GM23338 (cell line): ENCODE results near the gene ASAP2.

Source experiments
- CREB1 ChIP-seq: fragments of 250-450 bp; sonication (Bioruptor Pico); IDR thresholded peaks from 2 replicates; pipeline ENCODE4 v1.5.0; 2020; ENCODE audit warnings: low read depth, mild to moderate bottlenecking, moderate library complexity
- EZH2 ChIP-seq: fragments of 200-600 bp; sonication (generic); IDR thresholded peaks from one replicate; pipeline ENCODE4 v1.8.0; 2017; ENCODE audit warnings: antibody characterized with exemption, mild to moderate bottlenecking, low read depth; ENCODE audit not compliant: unreplicated experiment
- POLR2AphosphoS5 ChIP-seq: IDR thresholded peaks from 2 replicates; pipeline ENCODE4 v1.6.1; 2016; ENCODE audit warnings: antibody characterized with exemption, low read depth
- REST ChIP-seq: IDR thresholded peaks from one replicate; pipeline ENCODE4 v1.6.1; 2018; ENCODE audit warnings: antibody characterized with exemption; ENCODE audit not compliant: unreplicated experiment
- TF ChIP-seq, protein P1 (sequence below), 2 experiments: fragments of 200-600 bp in 1 of 2; sonication (generic) in 1 of 2; conservative IDR thresholded peaks; 2 replicates each; pipeline versions ENCODE4 v1.5.1 to v1.6.1; 2016 to 2017; ENCODE audit warnings: antibody characterized with exemption in 2 of 2, low read depth in 2 of 2, mild to moderate bottlenecking in 2 of 2, moderate library complexity in 1 of 2

GRCh38 chr2:9249020-9249800, 42.6 kb downstream of the ASAP2 start:
- TF ChIP-seq, protein P1, sequence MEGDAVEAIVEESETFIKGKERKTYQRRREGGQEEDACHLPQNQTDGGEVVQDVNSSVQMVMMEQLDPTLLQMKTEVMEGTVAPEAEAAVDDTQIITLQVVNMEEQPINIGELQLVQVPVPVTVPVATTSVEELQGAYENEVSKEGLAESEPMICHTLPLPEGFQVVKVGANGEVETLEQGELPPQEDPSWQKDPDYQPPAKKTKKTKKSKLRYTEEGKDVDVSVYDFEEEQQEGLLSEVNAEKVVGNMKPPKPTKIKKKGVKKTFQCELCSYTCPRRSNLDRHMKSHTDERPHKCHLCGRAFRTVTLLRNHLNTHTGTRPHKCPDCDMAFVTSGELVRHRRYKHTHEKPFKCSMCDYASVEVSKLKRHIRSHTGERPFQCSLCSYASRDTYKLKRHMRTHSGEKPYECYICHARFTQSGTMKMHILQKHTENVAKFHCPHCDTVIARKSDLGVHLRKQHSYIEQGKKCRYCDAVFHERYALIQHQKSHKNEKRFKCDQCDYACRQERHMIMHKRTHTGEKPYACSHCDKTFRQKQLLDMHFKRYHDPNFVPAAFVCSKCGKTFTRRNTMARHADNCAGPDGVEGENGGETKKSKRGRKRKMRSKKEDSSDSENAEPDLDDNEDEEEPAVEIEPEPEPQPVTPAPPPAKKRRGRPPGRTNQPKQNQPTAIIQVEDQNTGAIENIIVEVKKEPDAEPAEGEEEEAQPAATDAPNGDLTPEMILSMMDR (conservative IDR thresholded peaks at IDR 0.05; ENCODE audit: low read depth in 2 of 2) = no peak
- TF ChIP-seq REST = no peak
- no peak for TF ChIP-seq POLR2AphosphoS5
- TF ChIP-seq EZH2 = no peak
- TF ChIP-seq CREB1 = no peak
